Lower lobe of right lung (tissue), 2 donors: ENCODE measurements around the gene GPATCH2L. TPM values are rescaled to one million over a fixed set of nuclear protein-coding genes. Genes with fewer than 3 reads are reported as not detected.

Source experiments
- ATAC-seq, 2 donors: fragments of 200-7000 bp; cut with Tn5 transposase; one replicate each; pipeline ENCODE4 v1.9.1; 2020 to 2022; ENCODE audit warnings: mild to moderate bottlenecking in 2 of 2, moderate library complexity in 2 of 2
- DNase-seq: peaks from one replicate; pipeline ENCODE4 v3.0.0-alpha.2; 2020
- H3K27ac ChIP-seq: fragments of 200-600 bp; one replicate; pipeline ENCODE4 v1.8.0; 2022
- H3K27me3 ChIP-seq: fragments of 200-600 bp; one replicate; pipeline ENCODE4 v1.8.0; 2022; ENCODE audit warnings: low read depth
- H3K36me3 ChIP-seq: fragments of 200-600 bp; one replicate; pipeline ENCODE4 v1.8.0; 2022; ENCODE audit warnings: mild to moderate bottlenecking
- H3K4me1 ChIP-seq: fragments of 200-600 bp; one replicate; pipeline ENCODE4 v1.8.0; 2022
- H3K4me3 ChIP-seq: fragments of 200-600 bp; one replicate; pipeline ENCODE4 v1.8.0; 2022; ENCODE audit warnings: mild to moderate bottlenecking
- H3K9me3 ChIP-seq: fragments of 200-600 bp; one replicate; pipeline ENCODE4 v1.8.0; 2022
- intact Hi-C: fragments of 100-400 bp; cut with DNase I; formaldehyde crosslinking; loops from one replicate; pipeline ENCODE4 v1.11.0; 2022
- total RNA-seq: library from RNA; stranded (reverse); fragmentation: NEBNext Ultra II Directional; extraction: Animal tissue kit (Norgen Biotek cat#: 25700); gene quantifications from one replicate; pipeline ENCODE4 v1.2.1, GENCODE V29; 2021
- TF ChIP-seq, protein P1 (sequence below): fragments of 200-600 bp; IDR thresholded peaks from one replicate; pipeline ENCODE4 v1.8.0; 2022; ENCODE audit warnings: antibody characterized with exemption, mild to moderate bottlenecking
- donor health status: DM: no; HTN: yes; CAD: no; lungs with severe emphysema.

The GPATCH2L gene
- total RNA-seq, 1 donor from 2014 or later: 50.5 TPM

DNA sequence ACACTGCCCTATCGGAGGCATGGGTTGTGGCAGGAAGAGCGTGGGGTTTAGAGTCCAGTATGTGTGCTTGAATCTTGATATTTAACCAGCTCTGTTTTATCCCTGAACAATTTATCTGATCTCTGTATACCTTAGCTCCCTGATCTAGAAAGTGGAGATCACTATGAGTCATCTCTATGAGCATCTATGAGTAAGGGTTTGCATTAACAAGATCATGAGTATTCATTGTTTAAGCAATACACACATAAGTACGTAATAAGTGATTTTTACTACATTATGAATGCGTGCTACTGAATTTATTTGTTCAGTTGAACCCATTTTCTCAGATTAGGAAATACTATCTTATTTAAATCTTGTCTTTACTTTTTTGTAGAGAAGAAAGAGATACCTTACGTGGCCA lies 49.4 kb downstream of the GPATCH2L start:
- peaks cover 80% of the 10 kb centered on the region for H3K36me3 ChIP-seq
- ATAC-seq (no peak), DNase-seq (no peak)
- intact Hi-C loops: no loop called here
- TF ChIP-seq, protein P1, sequence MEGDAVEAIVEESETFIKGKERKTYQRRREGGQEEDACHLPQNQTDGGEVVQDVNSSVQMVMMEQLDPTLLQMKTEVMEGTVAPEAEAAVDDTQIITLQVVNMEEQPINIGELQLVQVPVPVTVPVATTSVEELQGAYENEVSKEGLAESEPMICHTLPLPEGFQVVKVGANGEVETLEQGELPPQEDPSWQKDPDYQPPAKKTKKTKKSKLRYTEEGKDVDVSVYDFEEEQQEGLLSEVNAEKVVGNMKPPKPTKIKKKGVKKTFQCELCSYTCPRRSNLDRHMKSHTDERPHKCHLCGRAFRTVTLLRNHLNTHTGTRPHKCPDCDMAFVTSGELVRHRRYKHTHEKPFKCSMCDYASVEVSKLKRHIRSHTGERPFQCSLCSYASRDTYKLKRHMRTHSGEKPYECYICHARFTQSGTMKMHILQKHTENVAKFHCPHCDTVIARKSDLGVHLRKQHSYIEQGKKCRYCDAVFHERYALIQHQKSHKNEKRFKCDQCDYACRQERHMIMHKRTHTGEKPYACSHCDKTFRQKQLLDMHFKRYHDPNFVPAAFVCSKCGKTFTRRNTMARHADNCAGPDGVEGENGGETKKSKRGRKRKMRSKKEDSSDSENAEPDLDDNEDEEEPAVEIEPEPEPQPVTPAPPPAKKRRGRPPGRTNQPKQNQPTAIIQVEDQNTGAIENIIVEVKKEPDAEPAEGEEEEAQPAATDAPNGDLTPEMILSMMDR: no peak
- H3K27ac ChIP-seq: no peak overlapping the region
- H3K4me1 ChIP-seq: no peaks in the 10 kb centered on the region
- no peak overlapping the region for H3K4me3 ChIP-seq
- no peaks in the 10 kb centered on the region for H3K27me3 ChIP-seq
- no peaks in the 10 kb centered on the region for H3K9me3 ChIP-seq

DNA sequence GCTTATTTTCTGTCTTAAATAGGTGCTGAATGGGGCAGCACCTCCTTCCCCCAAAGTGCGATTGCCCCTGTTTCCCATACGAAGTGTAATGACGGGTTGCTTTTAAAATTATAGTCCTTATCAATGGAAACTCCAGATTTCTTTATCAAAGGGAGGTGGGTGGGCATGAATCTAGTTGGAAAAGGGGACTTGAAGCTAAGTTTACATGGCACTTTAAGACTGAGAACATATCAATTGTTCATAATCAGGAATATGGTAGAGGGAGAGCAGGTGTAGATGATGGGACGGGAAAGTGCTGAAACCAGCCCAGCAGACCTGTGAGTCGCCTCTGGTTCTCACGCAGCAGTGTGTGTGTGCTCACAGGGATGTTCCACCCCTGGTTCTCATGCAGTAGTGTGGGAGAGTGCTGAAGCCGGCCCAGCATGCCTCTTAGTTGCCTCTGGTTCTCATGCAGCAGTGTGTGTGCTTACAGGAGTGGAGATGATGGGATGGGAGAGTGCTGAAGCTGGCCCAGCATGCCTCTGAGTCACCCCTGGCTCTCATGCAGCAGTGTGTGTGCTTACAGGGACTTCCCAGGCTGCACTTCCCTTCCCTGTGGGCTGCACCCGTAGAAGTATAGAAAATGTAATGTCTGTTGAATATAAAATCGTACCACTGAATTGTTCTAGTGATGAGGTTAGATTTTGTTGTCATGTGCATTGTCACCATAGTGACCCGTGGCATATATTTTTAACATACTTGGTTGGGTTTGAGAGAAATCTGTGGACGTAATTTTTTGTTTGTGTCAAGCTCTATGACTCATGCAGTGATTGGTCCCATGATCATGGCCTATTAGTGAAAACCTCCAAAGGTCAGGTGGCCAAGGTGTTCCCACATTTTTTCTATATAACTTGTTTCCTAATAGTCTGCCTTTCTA lies 51.6 kb downstream of the GPATCH2L start:
- peaks cover 66% of the 10 kb centered on the region for H3K36me3 ChIP-seq
- TF ChIP-seq, protein P1: no peak
- no peak for DNase-seq
- no peaks in the 10 kb centered on the region for H3K9me3 ChIP-seq
- peak in 1 of 2 donors; percentile 77 for ATAC-seq
- no peak overlapping the region for H3K27ac ChIP-seq
- no peaks in the 10 kb centered on the region for H3K27me3 ChIP-seq
- no peaks in the 10 kb centered on the region for H3K4me1 ChIP-seq
- H3K4me3 ChIP-seq: no peak overlapping the region
- intact Hi-C loops: no loop called here

DNA sequence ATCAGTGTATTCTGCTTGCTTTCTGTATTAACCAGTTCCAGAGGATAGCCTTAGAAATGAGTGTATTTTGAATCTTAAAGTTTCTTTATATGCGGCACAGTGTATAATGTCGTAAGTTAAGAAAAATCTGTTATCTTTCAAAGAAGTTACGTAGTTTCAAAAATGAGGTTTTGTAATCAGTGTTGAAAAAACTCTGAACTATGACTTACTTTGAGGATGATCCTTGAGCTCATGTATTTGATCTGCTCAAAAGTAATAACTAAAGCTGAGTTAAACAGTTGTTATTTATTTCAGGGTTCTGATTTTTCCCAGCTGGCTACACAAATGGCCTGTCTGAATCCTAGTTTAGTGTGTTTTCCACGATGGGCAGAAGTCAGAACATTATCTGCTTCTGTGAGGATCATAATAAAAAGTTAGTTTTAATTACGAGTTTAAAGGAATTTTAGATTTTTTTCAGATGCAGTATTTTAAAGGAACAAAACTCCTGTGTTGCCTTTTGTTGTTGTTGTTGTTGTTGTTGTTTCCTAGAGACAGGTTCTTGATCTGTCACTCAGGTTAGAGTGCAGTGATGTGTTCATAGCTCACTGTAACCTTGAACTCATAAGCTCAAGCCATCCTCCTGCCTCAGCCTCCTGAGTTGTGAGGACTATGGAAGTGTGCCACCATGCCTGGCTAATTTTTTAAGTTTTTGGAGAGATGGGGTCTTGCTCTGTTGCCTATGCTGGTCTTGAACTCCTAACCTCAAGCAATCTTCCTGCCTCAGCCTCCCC lies 52.9 kb downstream of the GPATCH2L start:
- intact Hi-C loops: no loop called here
- TF ChIP-seq, protein P1: no peak
- no peaks in the 10 kb centered on the region for H3K9me3 ChIP-seq
- DNase-seq: no peak
- H3K27me3 ChIP-seq: no peaks in the 10 kb centered on the region
- no peaks in the 10 kb centered on the region for H3K4me1 ChIP-seq
- peaks cover 53% of the 10 kb centered on the region for H3K36me3 ChIP-seq
- no peak overlapping the region for H3K27ac ChIP-seq
- no peak for ATAC-seq
- H3K4me3 ChIP-seq: no peak overlapping the region

DNA sequence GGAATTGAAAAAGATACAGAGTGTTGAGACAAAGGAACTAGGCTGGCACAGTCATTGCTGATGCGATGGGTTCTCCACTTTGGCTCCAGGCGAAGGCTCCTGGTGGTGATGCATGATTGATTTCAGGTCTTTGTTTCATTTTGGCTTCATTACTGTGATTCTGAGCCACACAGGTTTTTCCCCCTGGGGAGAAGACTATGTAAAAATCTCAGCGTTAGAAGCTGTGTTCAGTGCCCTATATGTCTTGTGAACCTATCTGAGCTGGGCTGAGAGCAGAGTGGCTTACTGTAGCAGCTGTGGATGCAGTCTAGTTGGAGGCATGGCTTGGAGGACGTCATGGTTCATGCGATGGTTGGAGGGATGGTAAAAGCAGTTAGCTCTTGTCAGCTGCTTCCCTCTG lies 54.0 kb downstream of the GPATCH2L start:
- TF ChIP-seq, protein P1: no peak
- Histone ChIP-seq H3K27ac (no peak overlapping the region), H3K9me3 (no peaks in the 10 kb centered on the region), H3K36me3 (peaks cover 42% of the 10 kb centered on the region), H3K4me1 (no peaks in the 10 kb centered on the region), H3K4me3 (no peak overlapping the region), H3K27me3 (no peaks in the 10 kb centered on the region)
- ATAC-seq (no peak), DNase-seq (no peak)
- intact Hi-C loops: no loop called here

DNA sequence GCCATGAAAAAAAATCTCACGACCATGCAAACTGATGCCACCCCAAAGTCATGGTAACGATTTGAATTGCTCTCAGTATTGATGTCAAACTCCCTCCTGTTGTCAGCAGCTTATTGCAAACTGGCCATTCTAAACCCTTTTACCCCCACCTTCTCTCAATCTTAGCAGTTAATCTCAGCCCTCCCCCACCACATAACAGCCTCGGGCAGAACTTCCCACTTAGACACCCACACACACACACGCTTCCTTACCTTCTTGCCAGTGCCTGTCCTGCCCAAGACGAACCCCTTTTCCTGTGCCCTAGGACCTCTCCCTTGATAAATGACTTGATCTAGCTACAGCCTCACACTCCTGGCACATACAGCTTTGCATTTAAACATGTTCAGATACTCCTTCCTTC lies 56.6 kb downstream of the GPATCH2L start:
- Histone ChIP-seq H3K4me3 (no peak overlapping the region), H3K4me1 (no peaks in the 10 kb centered on the region), H3K36me3 (peaks cover 17% of the 10 kb centered on the region), H3K9me3 (no peaks in the 10 kb centered on the region), H3K27me3 (no peaks in the 10 kb centered on the region), H3K27ac (no peak overlapping the region)
- TF ChIP-seq, protein P1: no peak
- no peak for ATAC-seq
- intact Hi-C loops: no loop called here
- DNase-seq: no peak
